GM18873 (cell line): Measurements from ENCODE around the gene COQ4.
"Not testable (repeated sequence)": the region's sequence is repeated elsewhere in the genome, so short reads cannot be mapped to it uniquely, and the experiment has no call there.

Experiments used
- ATAC-seq: cut with Tn5 transposase; IDR thresholded peaks from one replicate; pipeline ENCODE4 v1.9.1; 2021; ENCODE audit warnings: mild to moderate bottlenecking, moderate library complexity, moderate number of reproducible peaks; ENCODE audit not compliant: unreplicated experiment, low FRiP score

Gene COQ4

GRCh38 chr9:128298535-128299482 is 23.8 kb upstream of the COQ4 start:
- no peak for ATAC-seq

GRCh38 chr9:128304136-128304970 is 18.3 kb upstream of the COQ4 start:
- ATAC-seq: no peak

- ATAC-seq: no peak
Observed at GRCh38 chr9:128304971-128305288, 17.7 kb upstream of the COQ4 start.

GRCh38 chr9:128309551-128309950 is 13.1 kb upstream of the COQ4 start:
- no peak for ATAC-seq

- no peak for ATAC-seq
Observed at GRCh38 chr9:128310461-128310860, 12.2 kb upstream of the COQ4 start.

- no peak for ATAC-seq
Observed at GRCh38 chr9:128314697-128315096, 7.9 kb upstream of the COQ4 start.

GRCh38 chr9:128316421-128316820 is 6.2 kb upstream of the COQ4 start:
- no peak for ATAC-seq

- no peak for ATAC-seq
Observed at GRCh38 chr9:128317629-128318028, 5.0 kb upstream of the COQ4 start.

GRCh38 chr9:128321343-128321742 is 1.3 kb upstream of the COQ4 start:
- no peak for ATAC-seq

- ATAC-seq: peak; percentile 10
Observed at GRCh38 chr9:128321879-128322403, 698 bp upstream of the COQ4 start.

- no peak for ATAC-seq
Observed at GRCh38 chr9:128323212-128323730, 632 bp downstream of the COQ4 start.

- ATAC-seq: no peak
Observed at GRCh38 chr9:128323791-128324190, 1.2 kb downstream of the COQ4 start.

- no peak for ATAC-seq
Observed at GRCh38 chr9:128324401-128324800, 1.8 kb downstream of the COQ4 start.

- no peak for ATAC-seq
Observed at GRCh38 chr9:128325629-128326028, 3.0 kb downstream of the COQ4 start.

- no peak for ATAC-seq
Observed at GRCh38 chr9:128333451-128333869, 10.8 kb downstream of the COQ4 start.

GRCh38 chr9:128335161-128335560 is 12.5 kb downstream of the COQ4 start:
- no peak for ATAC-seq

GRCh38 chr9:128335914-128336313 is 13.3 kb downstream of the COQ4 start:
- no peak for ATAC-seq

GRCh38 chr9:128337936-128338335 is 15.3 kb downstream of the COQ4 start:
- ATAC-seq: no peak

GRCh38 chr9:128338852-128339614 is 16.4 kb downstream of the COQ4 start:
- not testable (repeated sequence) for ATAC-seq
